Astrocyte (in vitro differentiated cells and primary cell): ENCODE measurements around the gene TSPAN14.

ENCODE experiments used
- EZH2 ChIP-seq: IDR thresholded peaks from 2 replicates; pipeline ENCODE4 v1.6.1; 2012; ENCODE audit warnings: mild to moderate bottlenecking, low read length, inconsistent platforms; ENCODE audit not compliant: insufficient read depth
- TF ChIP-seq, protein P1 (sequence below): IDR thresholded peaks from 2 replicates; pipeline ENCODE4 v1.5.1; 2011; ENCODE audit warnings: low read depth, mild to moderate bottlenecking, inconsistent platforms, low read length, moderate library complexity; ENCODE audit not compliant: insufficient read depth

DNA sequence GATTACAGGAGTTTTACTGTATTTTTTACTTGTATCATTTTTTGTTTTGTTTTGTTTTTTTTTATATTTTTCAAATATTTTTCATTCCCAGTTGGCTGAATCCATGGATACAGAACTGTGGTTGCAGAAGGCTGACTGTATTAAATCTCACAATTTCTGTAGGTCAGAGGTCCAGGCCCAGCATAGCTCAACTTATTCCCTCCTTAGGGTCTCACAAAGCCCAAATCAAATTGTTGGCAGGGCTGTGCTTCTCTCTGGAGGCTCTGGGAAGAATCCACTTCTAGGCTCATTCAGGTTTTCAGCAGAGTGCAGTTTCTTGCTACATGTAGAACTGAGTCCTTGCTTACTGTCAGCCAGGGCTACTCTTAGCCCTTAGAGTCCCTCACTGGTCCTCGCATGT is 22.6 kb downstream of the TSPAN14 start:
- TF ChIP-seq, protein P1, sequence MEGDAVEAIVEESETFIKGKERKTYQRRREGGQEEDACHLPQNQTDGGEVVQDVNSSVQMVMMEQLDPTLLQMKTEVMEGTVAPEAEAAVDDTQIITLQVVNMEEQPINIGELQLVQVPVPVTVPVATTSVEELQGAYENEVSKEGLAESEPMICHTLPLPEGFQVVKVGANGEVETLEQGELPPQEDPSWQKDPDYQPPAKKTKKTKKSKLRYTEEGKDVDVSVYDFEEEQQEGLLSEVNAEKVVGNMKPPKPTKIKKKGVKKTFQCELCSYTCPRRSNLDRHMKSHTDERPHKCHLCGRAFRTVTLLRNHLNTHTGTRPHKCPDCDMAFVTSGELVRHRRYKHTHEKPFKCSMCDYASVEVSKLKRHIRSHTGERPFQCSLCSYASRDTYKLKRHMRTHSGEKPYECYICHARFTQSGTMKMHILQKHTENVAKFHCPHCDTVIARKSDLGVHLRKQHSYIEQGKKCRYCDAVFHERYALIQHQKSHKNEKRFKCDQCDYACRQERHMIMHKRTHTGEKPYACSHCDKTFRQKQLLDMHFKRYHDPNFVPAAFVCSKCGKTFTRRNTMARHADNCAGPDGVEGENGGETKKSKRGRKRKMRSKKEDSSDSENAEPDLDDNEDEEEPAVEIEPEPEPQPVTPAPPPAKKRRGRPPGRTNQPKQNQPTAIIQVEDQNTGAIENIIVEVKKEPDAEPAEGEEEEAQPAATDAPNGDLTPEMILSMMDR, result no peak
- TF ChIP-seq EZH2, result no peak
